HCT116 (cell line): Measurements from ENCODE around the gene FGFR3. TPM values are rescaled to one million over a fixed set of nuclear protein-coding genes. Genes with fewer than 3 reads are reported as not detected.

Source experiments
- ATAC-seq: fragments of 200-7000 bp; cut with Tn5 transposase; 2 replicates; pipeline ENCODE4 v1.9.1; 2020; ENCODE audit warnings: mild to moderate bottlenecking, moderate library complexity
- BruUV-seq: library from RNA; stranded (reverse); fragments of 400-500 nt; replicated peaks from 2 replicates; lab custom pipeline; 2021; lab: Mats Ljungman, UMichigan
- CTCF ChIA-PET: fragments of 300-600 bp; sonication (Branson Sonifier 250); formaldehyde crosslinking; loops from one replicate; lab custom pipeline; 2021; ENCODE audit warnings: antibody characterized with exemption; lab: Charles Lee
- POLR2A ChIA-PET: fragments of 300-600, 350-600 bp; sonication (Branson Sonifier 250); formaldehyde crosslinking; loops from one replicate; lab custom pipeline; 2021; ENCODE audit warnings: antibody characterized with exemption; lab: Charles Lee
- RAD21 ChIA-PET, 2 experiments: fragments of 300-600 bp; sonication (Branson Sonifier 250); formaldehyde crosslinking; loops; one replicate each; lab custom pipeline; 2023; ENCODE audit warnings: low total read pairs in 2 of 2; ENCODE audit not compliant: uncharacterized antibody in 2 of 2, unreplicated experiment in 2 of 2, low non-redundant PET in 1 of 2; lab: Charles Lee
- DNase-seq: peaks from one replicate; pipeline ENCODE4 v3.0.0-alpha.2; 2010; ENCODE audit warnings: low read depth, low spot score
- H2AFZ ChIP-seq: fragments of 200-600 bp; shearing (Covaris generic), sonication (generic); 2 replicates; pipeline ENCODE4 v1.6.1; 2017; ENCODE audit warnings: low read depth, mixed run types, mixed read lengths, antibody characterized with exemption, low read length; ENCODE audit not compliant: poor library complexity, severe bottlenecking
- H3K27ac ChIP-seq: 2 replicates; pipeline ENCODE4 v1.5.1; 2012; ENCODE audit warnings: low read depth, low read length
- H3K27me3 ChIP-seq: fragments of 200-600 bp; sonication (generic); 2 replicates; pipeline ENCODE4 v1.6.1; 2016; ENCODE audit warnings: mixed run types, low read length, mixed read lengths; ENCODE audit not compliant: insufficient read depth
- H3K36me3 ChIP-seq, 2 experiments: fragments of 200-500 bp in 1 of 2; fragments of 200-600 bp in 1 of 2; sonication (Bioruptor generic) in 1 of 2; sonication (generic) in 1 of 2; 2 replicates each; pipeline versions ENCODE4 v1.5.1 to v1.6.1; 2014 to 2016; ENCODE audit warnings: low read length in 2 of 2, inconsistent platforms in 1 of 2, mixed read lengths in 1 of 2, mixed run types in 1 of 2; ENCODE audit not compliant: insufficient read depth in 2 of 2, control insufficient read depth in 1 of 2
- H3K4me1 ChIP-seq, 2 experiments: fragments of 200-600 bp in 1 of 2; sonication (generic) in 1 of 2; 2 replicates each; pipeline versions ENCODE4 v1.5.1 to v1.6.1; 2012 to 2017; ENCODE audit warnings: low read length in 2 of 2, inconsistent platforms in 1 of 2, mild to moderate bottlenecking in 1 of 2, mixed read lengths in 1 of 2, mixed run types in 1 of 2, moderate library complexity in 1 of 2; ENCODE audit not compliant: insufficient read depth in 2 of 2, control insufficient read depth in 1 of 2
- H3K4me2 ChIP-seq: fragments of 200-600 bp; sonication (generic); 2 replicates; pipeline ENCODE4 v1.6.1; 2017; ENCODE audit warnings: mixed run types, low read length, mixed read lengths
- H3K4me3 ChIP-seq, 2 experiments: fragments of 200-600 bp in 1 of 2; sonication (generic) in 1 of 2; replicated peaks in 1 of 2; 2 replicates each; pipeline ENCODE4 v1.5.1; 2011 to 2016; ENCODE audit warnings: low read length in 2 of 2, control low read depth in 1 of 2, low read depth in 1 of 2, mild to moderate bottlenecking in 1 of 2, mixed read lengths in 1 of 2, mixed run types in 1 of 2
- H3K79me2 ChIP-seq: fragments of 200-600 bp; sonication (generic); 2 replicates; pipeline ENCODE4 v1.6.1; 2017; ENCODE audit warnings: mild to moderate bottlenecking, mixed run types, low read length, moderate library complexity, mixed read lengths; ENCODE audit not compliant: insufficient read depth
- H3K9ac ChIP-seq: fragments of 200-600 bp; sonication (generic); 2 replicates; pipeline ENCODE4 v1.6.1; 2016; ENCODE audit warnings: low read length, mixed read lengths
- H3K9me2 ChIP-seq: fragments of 200-600 bp; sonication (generic), shearing (Covaris generic); 2 replicates; pipeline ENCODE4 v1.6.1; 2017; ENCODE audit warnings: mixed run types, mild to moderate bottlenecking, moderate library complexity; ENCODE audit not compliant: insufficient read depth
- H3K9me3 ChIP-seq, 2 experiments: fragments of 200-500 bp in 1 of 2; fragments of 200-600 bp in 1 of 2; sonication (Bioruptor generic) in 1 of 2; sonication (generic) in 1 of 2; 2 replicates each; pipeline ENCODE4 v1.6.1; 2014 to 2017; ENCODE audit warnings: low read length in 2 of 2, mixed read lengths in 2 of 2, inconsistent platforms in 1 of 2, low read depth in 1 of 2, mild to moderate bottlenecking in 1 of 2, mixed run types in 1 of 2, moderate library complexity in 1 of 2; ENCODE audit not compliant: control insufficient read depth in 1 of 2, insufficient read depth in 1 of 2
- H4K20me1 ChIP-seq: fragments of 200-600 bp; sonication (generic), shearing (Covaris generic); 2 replicates; pipeline ENCODE4 v1.6.1; 2017; ENCODE audit warnings: mixed run types, mild to moderate bottlenecking, moderate library complexity; ENCODE audit not compliant: insufficient read depth
- ATF3 ChIP-seq: IDR thresholded peaks from 2 replicates; pipeline ENCODE4 v1.6.1; 2012
- CBX3 ChIP-seq: IDR thresholded peaks from 2 replicates; pipeline ENCODE4 v1.6.1; 2012; ENCODE audit warnings: low read depth
- CTCF ChIP-seq, 3 experiments: fragments of 200-600 bp in 1 of 3; sonication (generic) in 1 of 3; IDR thresholded peaks in 2 of 3; conservative IDR thresholded peaks in 1 of 3; 2 replicates each; pipeline ENCODE4 v1.5.1; 2012 to 2017; ENCODE audit warnings: low read depth in 2 of 3, low read length in 2 of 3, antibody characterized with exemption in 1 of 3, borderline replicate concordance in 1 of 3, control low read depth in 1 of 3, mild to moderate bottlenecking in 1 of 3, mixed read lengths in 1 of 3, mixed run types in 1 of 3, moderate library complexity in 1 of 3; ENCODE audit not compliant: insufficient read depth in 1 of 3
- EGR1 ChIP-seq: IDR thresholded peaks from 2 replicates; pipeline ENCODE4 v1.6.1; 2012; ENCODE audit warnings: low read depth
- EZH2phosphoT487 ChIP-seq: fragments of 200-600 bp; IDR thresholded peaks from 2 replicates; pipeline ENCODE4 v1.6.1; 2018; ENCODE audit warnings: antibody characterized with exemption, borderline replicate concordance
- JUND ChIP-seq: IDR thresholded peaks from 2 replicates; pipeline ENCODE4 v1.6.1; 2012
- POLR2AphosphoS5 ChIP-seq: IDR thresholded peaks from 2 replicates; pipeline ENCODE4 v1.6.1; 2011; ENCODE audit warnings: mild to moderate bottlenecking, low read depth, low read length, moderate library complexity
- RAD21 ChIP-seq: IDR thresholded peaks from 2 replicates; pipeline ENCODE4 v1.6.1; 2012; ENCODE audit warnings: low read depth, mild to moderate bottlenecking
- REST ChIP-seq: IDR thresholded peaks from 2 replicates; pipeline ENCODE4 v1.6.1; 2012; ENCODE audit warnings: low read depth
- SIN3A ChIP-seq: IDR thresholded peaks from 2 replicates; pipeline ENCODE4 v1.6.1; 2012; ENCODE audit warnings: low read depth
- SP1 ChIP-seq: IDR thresholded peaks from 2 replicates; pipeline ENCODE4 v1.6.1; 2012; ENCODE audit warnings: low read depth
- SRF ChIP-seq: IDR thresholded peaks from 2 replicates; pipeline ENCODE4 v1.6.1; 2012; ENCODE audit warnings: low read depth
- TCF7L2 ChIP-seq: IDR thresholded peaks from 2 replicates; pipeline ENCODE4 v1.7.0; 2011; ENCODE audit warnings: borderline replicate concordance, inconsistent platforms; ENCODE audit not compliant: insufficient read depth, insufficient read length; ENCODE audit errors: extremely low read depth
- YY1 ChIP-seq: IDR thresholded peaks from 2 replicates; pipeline ENCODE4 v1.6.1; 2011; ENCODE audit warnings: low read length, low read depth, moderate library complexity, mild to moderate bottlenecking; ENCODE audit not compliant: insufficient replicate concordance; ENCODE audit errors: extremely low read depth
- ZBTB33 ChIP-seq: IDR thresholded peaks from 2 replicates; pipeline ENCODE4 v1.6.1; 2011; ENCODE audit warnings: mild to moderate bottlenecking, low read length, moderate library complexity; ENCODE audit not compliant: insufficient replicate concordance; ENCODE audit errors: extremely low read depth
- ZFX ChIP-seq: fragments of 450-650 bp; IDR thresholded peaks from 2 replicates; pipeline ENCODE4 v1.6.1; 2017
- intact Hi-C: fragments of 100-400 bp; cut with micrococcal nuclease; formaldehyde crosslinking; loops from 2 replicates; pipeline ENCODE4 v1.10.0; 2022
- total RNA-seq: library from RNA; stranded (reverse); gene quantifications from one replicate; pipeline ENCODE4 v1.2.1, GENCODE V29; 2021; ENCODE audit not compliant: unreplicated experiment

FGFR3 gene
- total RNA-seq, 1 experiment from 2014 or later = 31.7 TPM

GRCh38 chr4:1842339-1842895 is 49.3 kb downstream of the FGFR3 start:
- no peak overlapping the region for H3K27ac ChIP-seq
- CTCF ChIA-PET = no interaction called here
- H3K4me2 ChIP-seq = no peak overlapping the region
- RAD21 ChIA-PET = no interaction called here
- H2AFZ ChIP-seq = no peak overlapping the region
- H3K9me3 ChIP-seq = no peaks in the 10 kb centered on the region
- no peak overlapping the region for H3K4me3 ChIP-seq
- TF ChIP-seq SIN3A (no peak), JUND (no peak), SRF (no peak), SP1 (no peak), ATF3 (no peak), REST (no peak), POLR2AphosphoS5 (no peak), ZBTB33 (no peak), CTCF (IDR thresholded peaks at IDR 0.05 in 2 of 3, conservative IDR thresholded peaks at IDR 0.05 in 1 of 3; ENCODE audit: borderline replicate concordance in 1 of 3, insufficient read depth in 1 of 3, low read depth in 2 of 3, low read length in 2 of 3) (no peak), EGR1 (no peak), TCF7L2 (no peak), ZFX (no peak), RAD21 (no peak), EZH2phosphoT487 (no peak), CBX3 (no peak), YY1 (no peak)
- intact Hi-C loops = no loop called here
- no peaks in the 10 kb centered on the region for H4K20me1 ChIP-seq
- H3K9me2 ChIP-seq = no peaks in the 10 kb centered on the region
- POLR2A ChIA-PET = no interaction called here
- H3K4me1 ChIP-seq = no peaks in the 10 kb centered on the region
- H3K27me3 ChIP-seq = no peaks in the 10 kb centered on the region
- no peak overlapping the region for H3K9ac ChIP-seq
- ATAC-seq (peak; percentile 40; the same call in 1 of the 2 replicates), DNase-seq (no peak)
- H3K79me2 ChIP-seq = peaks cover 92% of the 10 kb centered on the region
- no TSS peak for BruUV-seq
- H3K36me3 ChIP-seq = peaks cover 31 to 51% of the 10 kb centered on the region in 2 experiments; a peak in 3 of 4 replicates
